Measurements from ENCODE around the gene TP53I3.

DNA sequence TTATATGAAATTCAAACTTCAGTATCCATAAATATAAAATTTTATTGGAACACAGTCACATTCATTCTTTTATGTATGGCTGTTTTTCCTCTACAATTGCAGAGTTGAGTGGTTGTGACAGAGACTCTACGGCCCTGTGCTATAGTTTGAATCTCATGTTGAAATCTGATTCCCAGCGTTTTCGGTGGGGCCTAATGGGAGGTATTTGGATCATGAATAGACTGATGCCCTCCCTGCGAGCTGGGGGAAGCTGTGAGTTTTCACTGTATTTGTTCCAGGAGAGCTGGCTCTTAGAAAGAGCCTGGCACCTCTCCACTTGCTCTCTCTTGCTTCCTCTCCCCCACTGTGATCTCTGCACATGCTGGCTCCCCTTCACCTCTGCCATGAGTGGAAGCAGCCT lies 36.8 kb upstream of the TP53I3 start:
- no peak for TF ChIP-seq POLR2A (IDR thresholded peaks at IDR 0.05; ENCODE audit: low read depth, low read length)
- no peak for TF ChIP-seq JUN (IDR thresholded peaks at IDR 0.05; ENCODE audit: borderline replicate concordance, insufficient read depth, insufficient read length, low read depth)
